Measurements from ENCODE around the gene LRRC10B.

GRCh38 chr11:61485080-61485479 is 23.5 kb upstream of the LRRC10B start:
- TF ChIP-seq, protein P1, sequence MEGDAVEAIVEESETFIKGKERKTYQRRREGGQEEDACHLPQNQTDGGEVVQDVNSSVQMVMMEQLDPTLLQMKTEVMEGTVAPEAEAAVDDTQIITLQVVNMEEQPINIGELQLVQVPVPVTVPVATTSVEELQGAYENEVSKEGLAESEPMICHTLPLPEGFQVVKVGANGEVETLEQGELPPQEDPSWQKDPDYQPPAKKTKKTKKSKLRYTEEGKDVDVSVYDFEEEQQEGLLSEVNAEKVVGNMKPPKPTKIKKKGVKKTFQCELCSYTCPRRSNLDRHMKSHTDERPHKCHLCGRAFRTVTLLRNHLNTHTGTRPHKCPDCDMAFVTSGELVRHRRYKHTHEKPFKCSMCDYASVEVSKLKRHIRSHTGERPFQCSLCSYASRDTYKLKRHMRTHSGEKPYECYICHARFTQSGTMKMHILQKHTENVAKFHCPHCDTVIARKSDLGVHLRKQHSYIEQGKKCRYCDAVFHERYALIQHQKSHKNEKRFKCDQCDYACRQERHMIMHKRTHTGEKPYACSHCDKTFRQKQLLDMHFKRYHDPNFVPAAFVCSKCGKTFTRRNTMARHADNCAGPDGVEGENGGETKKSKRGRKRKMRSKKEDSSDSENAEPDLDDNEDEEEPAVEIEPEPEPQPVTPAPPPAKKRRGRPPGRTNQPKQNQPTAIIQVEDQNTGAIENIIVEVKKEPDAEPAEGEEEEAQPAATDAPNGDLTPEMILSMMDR (IDR thresholded peaks at IDR 0.05; ENCODE audit: low read depth, low read length) = no peak
- no peak for TF ChIP-seq EZH2phosphoT487 (IDR thresholded peaks at IDR 0.05; ENCODE audit: low read depth)

All from OCI-LY3 (cell line).